Activated T-helper 1 cell treated with Interleukin-2 at 50 U/mL for 16 hours (primary cell): Measurements from ENCODE around the gene ZBTB37.
A peak's percentile ranks its signal among the peaks of the same experiment; 100 is the strongest.
"Not testable (repeated sequence)": the region's sequence is repeated elsewhere in the genome, so short reads cannot be mapped to it uniquely, and the experiment has no call there.

Experiments
- DNase-seq: peaks from one replicate; pipeline ENCODE4 v3.0.0-alpha.2; 2020; ENCODE audit warnings: low read depth

The ZBTB37 gene

GRCh38 chr1:173868266-173869020 lies at the start of gene ZBTB37:
ZBTB37 (plus strand) TSS chr1:173868380; CDS start chr1:173870226, 1,846 bp downstream.
- peak; percentile 85 for DNase-seq

DNA sequence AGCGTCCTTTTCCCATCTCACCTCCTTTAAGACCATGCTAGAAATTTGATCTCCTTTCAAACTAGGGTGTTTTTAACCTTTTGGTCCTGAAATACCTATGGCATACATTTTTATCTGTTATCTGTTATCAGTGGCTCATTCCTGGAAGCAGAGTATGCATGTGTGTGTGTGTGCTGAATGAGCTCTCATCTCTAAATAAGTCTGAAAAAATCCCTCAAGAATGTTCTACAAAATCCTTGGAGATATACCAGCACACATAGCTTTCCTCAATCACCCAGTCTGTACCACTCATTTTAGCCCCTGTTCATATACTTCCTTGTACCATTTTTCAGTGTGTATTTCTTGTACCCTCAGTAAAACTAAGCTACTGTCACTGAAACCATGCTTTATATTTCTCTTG lies 49.7 kb upstream of the ZBTB37 start:
- DNase-seq: no peak

DNA sequence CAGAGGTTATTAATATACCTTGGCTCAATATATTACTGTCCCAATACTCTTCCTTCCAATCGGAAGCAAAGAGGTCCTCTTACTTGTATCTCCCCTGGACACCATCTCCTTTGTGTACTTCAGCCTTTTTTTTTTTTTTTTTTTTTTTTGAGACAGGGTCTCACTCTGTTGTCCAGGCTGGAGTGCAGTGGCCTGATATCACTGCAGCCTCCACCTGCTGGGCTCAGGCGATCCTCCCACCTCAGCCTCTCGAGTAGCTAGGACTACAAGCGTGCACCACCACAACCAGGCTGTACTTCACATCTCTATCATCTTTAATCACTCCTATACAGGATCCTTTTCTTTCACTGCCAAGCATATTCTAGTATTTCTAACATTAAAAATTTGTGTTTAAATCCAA lies 46.5 kb upstream of the ZBTB37 start:
- DNase-seq: no peak

- no peak for DNase-seq
These were observed 44.3 kb upstream of the ZBTB37 start for GRCh38 chr1:173823781-173824314.

- DNase-seq: peak; percentile 79
These were observed 43.7 kb upstream of the ZBTB37 start, which contains the start of the genes CENPL and DARS2 for GRCh38 chr1:173824315-173825081. CENPL (minus strand) TSS chr1:173824883; CDS start chr1:173811299, 13,584 bp downstream. DARS2 (plus strand) TSS chr1:173824673; CDS start chr1:173825230, 557 bp downstream.

DNA sequence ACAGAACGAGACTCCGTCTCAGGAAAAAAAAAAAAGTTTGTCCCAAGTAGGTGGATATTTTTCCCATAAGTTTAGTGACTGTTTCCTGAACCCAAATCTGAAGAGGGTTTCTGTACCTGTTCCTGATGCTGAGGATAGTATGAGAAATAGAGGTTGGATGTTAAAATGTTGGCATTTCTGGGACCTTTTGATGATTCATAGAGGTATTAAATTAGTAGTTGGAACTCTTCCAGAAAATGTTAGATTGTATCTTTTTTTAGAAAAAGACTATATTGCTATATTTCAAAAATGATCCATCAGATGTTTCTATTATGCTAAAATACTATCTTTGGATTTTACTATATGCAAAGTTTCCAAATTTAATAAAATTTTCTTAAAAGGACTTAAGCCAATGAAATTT lies 40.6 kb upstream of the ZBTB37 start:
- no peak for DNase-seq

- no peak for DNase-seq
These were observed 35.4 kb upstream of the ZBTB37 start for GRCh38 chr1:173832748-173833147.

GRCh38 chr1:173852105-173852504 lies 16.1 kb upstream of the ZBTB37 start:
- DNase-seq: no peak

DNA sequence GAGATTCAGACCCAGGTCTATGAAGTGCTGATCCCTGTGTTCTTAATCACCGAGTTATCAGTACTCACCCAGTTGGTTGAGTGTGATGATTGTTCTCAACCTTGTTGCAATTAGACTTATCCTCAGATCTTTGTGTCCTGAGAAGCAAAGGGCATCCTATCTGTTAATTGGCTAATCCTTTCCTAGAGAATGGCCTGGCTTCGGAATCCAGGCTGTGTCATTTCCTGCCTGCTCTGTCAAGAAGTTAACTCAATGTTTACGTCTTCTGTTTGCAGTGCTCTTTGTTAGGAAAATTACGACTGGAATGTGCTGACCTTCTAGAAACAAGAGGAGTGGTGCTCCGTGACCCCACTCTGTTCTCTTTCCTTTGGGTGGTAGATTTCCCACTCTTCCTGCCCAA lies 15.1 kb upstream of the ZBTB37 start:
- no peak for DNase-seq

- DNase-seq: no peak
These were observed 12.2 kb upstream of the ZBTB37 start for GRCh38 chr1:173856014-173856413.

GRCh38 chr1:173856903-173857302 lies 11.3 kb upstream of the ZBTB37 start:
- DNase-seq: no peak

- no peak for DNase-seq
These were observed 10.7 kb upstream of the ZBTB37 start for GRCh38 chr1:173857363-173857917.

DNA sequence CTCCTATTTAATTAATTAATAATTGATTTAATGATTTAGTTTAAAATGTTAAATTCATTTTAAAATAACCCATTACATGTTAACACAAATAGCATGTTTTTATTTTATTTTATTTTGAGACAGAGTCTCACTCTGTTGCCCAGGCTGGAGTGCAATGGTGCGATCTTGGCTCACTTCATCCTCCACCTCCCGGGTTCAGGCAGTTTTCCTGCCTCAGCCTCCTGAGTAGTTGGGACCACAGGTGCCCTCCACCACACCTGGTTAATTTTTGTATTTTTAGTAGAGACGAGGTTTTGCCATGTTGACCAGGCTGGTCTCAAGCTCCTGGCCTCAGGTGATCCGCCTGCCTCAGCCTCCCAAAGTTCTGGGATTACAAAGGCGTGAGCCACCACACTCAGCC lies 8.6 kb upstream of the ZBTB37 start:
- not testable (repeated sequence) for DNase-seq

GRCh38 chr1:173860065-173860464 lies 8.1 kb upstream of the ZBTB37 start:
- DNase-seq: no peak

DNA sequence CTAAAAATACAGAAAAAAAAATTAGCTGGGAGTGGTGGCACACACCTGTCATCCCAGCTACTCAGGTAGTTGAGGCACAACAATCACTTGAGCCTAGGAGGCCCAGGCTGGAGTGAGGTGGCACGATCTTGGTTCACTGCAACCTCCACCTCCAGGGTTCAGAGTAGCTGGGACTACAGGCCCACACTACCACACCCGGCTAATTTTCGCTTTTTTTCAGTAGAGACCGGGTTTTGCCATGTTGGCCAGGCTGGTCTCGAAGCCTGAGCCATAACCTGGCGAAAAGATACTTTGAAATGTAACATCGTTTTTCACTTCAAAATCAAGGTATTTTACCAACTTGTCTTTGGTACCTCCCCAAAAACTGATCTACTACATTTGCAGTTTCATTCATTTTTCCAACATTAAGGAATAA lies 6.4 kb upstream of the ZBTB37 start:
- DNase-seq: no peak

GRCh38 chr1:173862146-173862768 lies 5.9 kb upstream of the ZBTB37 start:
- not testable (repeated sequence) for DNase-seq

DNA sequence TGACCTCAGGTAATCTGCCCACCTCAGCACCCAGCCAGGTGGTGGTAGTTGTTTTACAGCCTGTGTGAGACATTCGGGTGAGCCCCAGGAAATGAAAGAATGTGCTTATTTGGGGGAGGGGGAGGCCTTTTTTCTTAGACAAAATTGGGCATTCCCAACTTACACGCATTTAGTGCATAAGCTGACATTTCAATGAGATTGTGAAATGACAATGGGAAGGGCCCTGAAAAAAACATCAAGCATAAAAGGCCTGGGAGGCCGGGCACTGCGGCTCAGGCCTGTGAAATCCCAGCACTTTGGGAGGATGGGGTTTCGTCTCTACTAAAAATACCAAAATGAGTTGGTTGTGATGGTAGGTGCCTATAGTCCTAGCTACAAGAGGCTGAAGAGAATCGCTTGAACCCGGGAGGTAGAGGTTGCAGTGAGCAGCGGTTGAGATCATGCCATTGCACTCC lies 5.4 kb upstream of the ZBTB37 start:
- DNase-seq: no peak

GRCh38 chr1:173863224-173864161 lies 4.7 kb upstream of the ZBTB37 start:
- DNase-seq: no peak

- no peak for DNase-seq
These were observed 3.9 kb upstream of the ZBTB37 start for GRCh38 chr1:173864179-173864867.

GRCh38 chr1:173865468-173866164 lies 2.6 kb upstream of the ZBTB37 start:
- no peak for DNase-seq
